Activated CD4-positive, alpha-beta T cell treated with anti-CD3 and anti-CD28 coated beads, Interleukin-2, Interleukin-4, amounts not matched to agents 100 ng/mL and 50 ng/mL, durations not matched to agents 16 hours and 8 hours (primary cell): ENCODE results near the gene FZD7.
A peak's percentile ranks its signal among the peaks of the same experiment; 100 is the strongest.

Source experiments
- DNase-seq: peaks from one replicate; pipeline ENCODE4 v3.0.0-alpha.2; 2020; ENCODE audit warnings: low spot score

Gene FZD7

DNA sequence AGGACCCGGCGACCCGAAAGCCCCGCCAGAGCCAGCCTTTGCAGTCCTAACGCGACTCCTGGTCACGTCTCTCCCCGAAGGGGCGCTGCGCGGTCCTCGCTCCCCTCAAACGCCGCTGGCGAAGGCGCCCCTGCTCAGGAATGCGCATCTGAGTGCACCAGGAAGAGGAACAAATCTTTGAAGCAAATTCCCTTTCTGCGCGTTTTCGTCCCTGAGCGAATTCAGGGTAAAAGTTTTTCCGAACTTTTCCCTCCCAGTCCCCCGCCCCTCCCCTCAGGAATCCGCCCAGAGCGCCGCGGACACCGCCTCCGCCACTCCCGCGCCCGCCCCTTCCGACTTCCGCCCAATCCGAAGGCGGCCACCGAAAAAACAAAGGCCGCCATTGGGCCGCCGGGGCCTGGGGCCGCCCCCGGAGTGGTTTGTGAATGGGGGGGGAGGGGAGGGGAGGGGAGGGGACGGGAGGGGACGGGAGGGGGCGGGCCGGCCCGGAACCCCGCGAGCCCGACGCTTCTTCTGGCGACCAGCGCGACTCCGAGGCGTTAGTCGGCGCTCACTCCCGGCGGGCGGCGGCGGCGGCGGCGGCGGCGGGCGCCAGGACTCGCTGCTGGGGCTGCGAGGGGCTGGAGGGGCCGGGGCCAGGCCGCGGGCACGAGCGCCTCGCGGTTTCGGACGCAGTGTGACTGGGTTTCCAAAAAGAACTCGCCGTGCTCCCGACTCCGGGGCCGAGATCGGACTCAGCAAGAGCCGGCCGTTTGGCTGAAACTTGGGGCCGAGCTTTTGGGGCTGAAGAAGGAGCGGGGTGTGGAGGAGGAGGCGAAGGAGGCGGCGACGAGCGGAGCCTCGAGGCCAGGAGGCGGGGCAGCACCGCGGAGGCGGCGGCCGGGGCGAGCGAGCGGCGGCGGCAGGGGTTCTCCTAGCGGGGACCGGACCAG lies at the start of gene FZD7:
FZD7 (plus strand) TSS at position 539 of the 932 bp plus-strand sequence. CDS start 793 bp downstream, outside the sequence.
- peak; percentile 88 for DNase-seq

DNA sequence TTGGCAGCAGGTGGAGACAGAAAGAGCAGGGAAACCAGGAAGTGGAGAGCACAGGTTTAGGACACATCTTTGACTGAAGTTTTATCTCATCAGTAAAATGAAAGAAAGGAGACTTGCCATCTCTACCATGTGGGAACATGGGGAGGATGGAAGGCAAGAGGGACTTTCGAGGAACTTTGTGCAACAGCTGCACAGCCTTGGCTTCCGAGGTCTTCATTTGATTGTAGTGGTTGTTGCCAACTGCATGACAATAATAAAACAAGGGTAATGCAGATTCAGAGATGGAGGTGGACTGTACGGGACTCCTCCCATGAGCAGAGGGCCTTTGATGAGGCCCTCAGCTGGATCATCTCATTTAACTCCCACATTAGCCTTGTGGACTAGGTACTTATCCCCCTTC lies 49.3 kb upstream of the FZD7 start:
- DNase-seq, result no peak

GRCh38 chr2:201984800-201985525 lies 48.7 kb upstream of the FZD7 start:
- DNase-seq, result no peak

- no peak for DNase-seq
These were observed 47.8 kb upstream of the FZD7 start for GRCh38 chr2:201985728-201986462.

DNA sequence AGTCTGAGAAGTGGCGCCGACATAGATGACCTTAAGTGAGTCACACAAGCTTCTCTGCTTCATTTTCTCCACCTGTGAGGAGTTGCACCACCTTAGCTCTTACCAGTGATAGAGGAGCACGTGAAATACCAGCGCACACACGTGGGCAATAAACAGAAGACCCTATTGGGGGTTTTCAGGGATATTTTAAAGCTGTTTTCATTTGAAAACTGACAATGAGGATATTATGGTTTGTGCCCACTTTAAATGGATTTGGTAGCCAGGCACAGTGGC lies 47.3 kb upstream of the FZD7 start:
- DNase-seq, result no peak

DNA sequence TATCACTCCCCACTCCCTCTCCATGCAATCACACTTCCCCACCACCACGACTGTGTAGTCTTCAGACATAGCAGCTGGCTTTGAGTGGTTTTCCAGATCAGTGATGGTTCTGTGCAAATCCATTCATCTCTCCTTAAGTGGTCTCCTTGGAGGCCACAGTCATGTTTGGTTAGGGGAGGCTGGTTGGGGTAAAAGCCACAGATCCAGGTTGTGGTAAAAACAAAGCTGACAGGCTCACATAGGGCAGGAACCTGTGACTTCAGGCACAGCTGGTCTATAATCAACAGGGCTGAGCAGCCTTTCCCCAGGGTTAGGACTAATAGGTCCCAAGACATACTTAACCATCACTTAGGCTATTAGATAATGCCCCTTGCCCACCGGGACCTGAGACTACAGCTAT lies 46.2 kb upstream of the FZD7 start:
- DNase-seq, result no peak

DNA sequence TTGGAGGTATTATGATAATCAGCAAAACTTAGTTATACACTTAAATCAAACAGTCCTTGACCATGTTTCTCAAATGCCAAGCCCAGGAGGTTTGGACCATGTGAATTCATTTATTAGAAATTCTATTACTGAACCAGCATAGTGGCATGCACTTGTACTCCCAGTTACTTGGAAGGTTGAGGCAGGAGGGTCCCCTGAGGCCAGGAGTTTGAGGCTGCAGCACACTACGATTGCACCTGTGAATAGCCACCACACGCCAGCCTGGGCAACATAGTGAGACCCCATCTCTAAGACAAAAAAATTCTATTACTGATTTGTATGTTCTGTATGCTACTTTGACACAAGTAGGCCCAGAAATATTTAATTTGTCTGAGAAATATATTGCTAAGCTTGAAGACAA lies 43.6 kb upstream of the FZD7 start:
- DNase-seq, result no peak

- DNase-seq, result no peak
These were observed 40.7 kb upstream of the FZD7 start for GRCh38 chr2:201992960-201993359.

DNA sequence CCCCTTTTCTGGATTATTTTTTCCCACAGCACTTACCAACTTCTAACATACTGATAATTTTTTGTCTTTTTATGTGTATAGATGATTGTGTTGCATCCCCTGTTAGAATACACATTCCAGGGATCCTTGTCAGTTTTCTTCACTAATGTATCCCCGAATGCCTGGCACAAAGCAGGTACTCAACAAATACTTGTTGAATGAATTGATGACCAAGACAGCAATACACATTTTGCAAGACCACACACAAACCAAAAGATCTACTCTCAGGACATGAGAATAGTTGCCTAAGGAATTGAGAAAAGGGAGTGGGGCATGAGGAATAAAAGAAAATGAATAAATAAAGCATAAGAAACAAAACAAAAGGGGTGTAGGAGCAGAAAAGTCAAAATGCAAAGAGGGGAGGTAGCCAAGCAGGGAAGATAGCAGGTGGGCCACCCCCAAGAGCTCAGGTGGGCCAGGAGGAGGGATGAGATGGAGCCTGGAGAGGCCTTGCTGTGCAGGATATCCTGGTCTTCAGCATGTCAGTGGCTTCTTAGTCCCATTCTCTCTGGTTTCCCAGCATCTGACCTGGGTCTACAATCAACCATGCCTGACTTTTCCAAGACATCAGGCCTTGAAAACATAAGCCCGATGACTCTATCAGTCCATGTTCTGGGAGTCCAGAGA lies 38.5 kb upstream of the FZD7 start:
- DNase-seq, result no peak

- no peak for DNase-seq
These were observed 37.6 kb upstream of the FZD7 start for GRCh38 chr2:201996006-201996405.

DNA sequence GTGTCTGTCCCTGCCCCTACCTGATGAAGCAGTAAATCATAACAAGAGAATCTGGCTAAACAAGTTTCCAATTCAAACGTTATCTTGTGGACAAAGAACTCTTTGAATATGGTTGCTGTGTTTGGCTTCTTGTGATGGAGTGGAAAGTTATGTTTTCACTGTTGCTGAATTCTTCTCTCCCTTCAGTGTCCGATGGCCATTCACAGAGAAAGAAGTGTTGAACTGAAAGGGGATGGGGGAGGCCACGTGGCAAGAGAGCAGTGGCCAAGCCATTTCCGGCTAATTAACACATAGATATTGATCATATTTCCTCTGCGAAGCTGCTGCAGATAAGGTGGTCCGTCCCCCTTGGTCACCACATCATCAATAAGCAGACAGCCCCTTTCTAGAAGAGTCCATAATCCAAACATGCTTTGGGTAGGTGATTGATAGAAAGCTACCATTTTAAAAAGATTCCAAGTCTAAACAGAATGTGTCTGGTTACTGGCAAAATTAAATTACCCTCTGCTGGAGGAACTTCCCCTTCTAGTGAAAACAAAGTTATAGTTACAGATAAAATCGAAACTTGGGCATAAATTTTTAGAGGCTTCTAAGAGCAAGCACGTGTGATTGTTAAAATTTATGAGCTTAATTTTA lies 36.9 kb upstream of the FZD7 start:
- DNase-seq, result no peak

GRCh38 chr2:201999279-201999678 lies 34.4 kb upstream of the FZD7 start:
- no peak for DNase-seq

DNA sequence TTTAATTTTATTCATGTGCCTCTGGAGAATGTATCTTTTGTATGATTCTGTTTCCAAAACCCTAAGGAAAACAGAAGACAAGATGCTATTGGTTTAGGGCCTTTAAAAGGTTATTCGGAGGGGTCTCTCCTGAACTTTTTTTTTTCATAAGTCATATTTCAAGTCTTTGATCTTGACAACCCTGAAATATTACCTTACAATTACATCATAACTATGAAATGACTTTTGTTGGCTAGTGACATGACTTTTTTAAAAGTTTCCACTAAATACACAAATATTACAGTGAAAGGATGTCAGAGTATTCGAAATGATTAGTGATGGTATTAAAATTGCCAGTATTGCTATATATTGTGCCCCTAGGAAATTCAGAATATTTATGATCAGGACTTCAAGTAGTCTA lies 31.8 kb upstream of the FZD7 start:
- no peak for DNase-seq

- DNase-seq, result no peak
These were observed 31.3 kb upstream of the FZD7 start for GRCh38 chr2:202002381-202002780.

DNA sequence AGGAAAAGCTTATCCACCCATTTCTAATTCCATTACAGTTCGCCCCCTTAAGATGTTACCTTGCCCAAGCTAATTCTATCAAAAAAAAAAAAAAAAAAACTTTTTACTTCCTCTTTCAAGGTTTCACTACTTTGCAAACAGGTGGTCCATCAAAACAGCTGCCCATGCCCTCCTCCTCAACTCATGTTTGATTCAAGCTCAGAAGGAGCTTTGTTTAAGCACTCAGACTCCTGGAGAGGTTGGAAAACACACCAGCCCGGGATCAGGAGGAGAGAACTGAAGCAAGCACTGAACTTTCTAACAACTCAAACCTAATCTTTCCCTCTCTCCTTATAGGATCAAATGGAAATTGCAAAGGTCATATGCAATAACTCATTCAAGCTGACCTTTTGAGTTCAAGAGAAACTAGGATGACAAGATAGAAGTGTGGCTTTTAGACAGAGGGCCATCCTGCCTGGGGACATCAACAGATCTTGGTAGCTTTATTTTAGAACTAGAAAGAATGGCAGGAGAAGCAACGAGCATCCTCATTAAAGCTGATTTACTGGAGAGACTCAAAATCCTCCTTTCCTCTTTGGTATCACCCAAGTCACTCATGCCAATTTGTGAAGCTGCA lies 28.3 kb upstream of the FZD7 start:
- no peak for DNase-seq

GRCh38 chr2:202006301-202006700 lies 27.4 kb upstream of the FZD7 start:
- DNase-seq, result no peak

DNA sequence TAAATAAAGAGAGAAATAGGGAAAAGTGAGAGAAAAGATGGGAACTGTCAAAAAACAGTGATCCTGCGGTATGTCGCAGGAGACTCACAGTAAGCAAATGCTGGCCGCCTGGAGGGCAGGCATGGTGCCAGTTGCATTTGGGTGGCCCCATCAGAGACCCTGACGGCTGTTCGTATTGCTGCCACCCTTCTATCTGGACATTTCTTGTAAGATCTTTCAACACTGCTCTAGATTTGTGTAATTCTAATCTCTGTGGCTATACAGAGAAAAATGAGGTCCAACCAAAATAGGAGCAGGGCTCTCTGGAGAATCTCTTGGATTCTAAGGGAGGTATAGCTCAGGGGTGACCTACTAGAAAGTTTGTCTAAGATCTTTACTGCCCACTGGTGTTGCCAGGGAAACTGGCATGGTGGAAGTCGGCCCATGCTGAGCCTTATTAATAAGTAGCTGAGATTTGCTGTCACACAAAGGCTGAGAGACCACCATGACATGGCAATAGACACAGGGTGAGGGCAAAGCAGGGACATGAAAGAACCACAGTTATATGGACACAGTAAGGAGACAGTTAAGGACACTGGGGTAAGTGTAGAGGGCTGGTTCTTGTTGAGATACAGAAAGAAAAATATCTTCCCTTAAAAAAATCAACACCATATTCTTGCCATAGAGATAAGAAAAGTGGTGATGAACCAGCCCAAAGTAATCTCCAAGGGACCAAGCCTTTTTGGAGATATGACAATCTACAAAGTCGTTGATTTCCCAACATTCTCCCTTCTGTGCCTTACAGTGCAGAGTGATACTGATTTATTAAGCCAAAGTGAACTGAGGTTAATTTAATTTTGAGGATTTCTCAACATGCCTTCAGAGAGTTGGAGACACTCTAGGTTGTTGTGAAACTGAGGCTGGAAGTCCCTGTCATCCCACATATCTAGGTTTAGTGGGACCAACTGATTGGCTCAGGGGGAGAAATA lies 26.4 kb upstream of the FZD7 start:
- no peak for DNase-seq

- DNase-seq, result no peak
These were observed 25.7 kb upstream of the FZD7 start for GRCh38 chr2:202007983-202008354.

GRCh38 chr2:202009019-202009481 lies 24.6 kb upstream of the FZD7 start:
- DNase-seq, result no peak

GRCh38 chr2:202009581-202009980 lies 24.1 kb upstream of the FZD7 start:
- no peak for DNase-seq
